ENCODE data around the gene GRB10. TPM values are rescaled to one million over a fixed set of nuclear protein-coding genes. Genes with fewer than 3 reads are reported as not detected.

Gene GRB10
- polyA plus RNA-seq, 3 donors = 1.3 to 3.1 (median 1.5) TPM

GRCh38 chr7:50594734-50595485 is 187.8 kb downstream of the GRB10 start:
- H3K36me3 Mint-ChIP-seq = peaks cover 9 to 11% of the 10 kb centered on the region in 2 donors
- Histone ChIP-seq H3K36me3 (replicated peaks in 1 of 2; ENCODE audit: control insufficient read depth in 1 of 2, insufficient read depth in 2 of 2, low read length in 2 of 2) (no peaks in the 10 kb centered on the region), H4K20me1 (ENCODE audit: insufficient read depth, low read length) (no peaks in the 10 kb centered on the region), H3K4me2 (replicated peaks; ENCODE audit: extremely low read depth, low read length, poor library complexity, severe bottlenecking) (no peak overlapping the region), H3K9me3 (replicated peaks in 1 of 2; ENCODE audit: control insufficient read depth in 1 of 2, insufficient read depth in 1 of 2, low read length in 2 of 2) (no peaks in the 10 kb centered on the region), H3K4me3 (replicated peaks in 1 of 3; ENCODE audit: low read depth in 2 of 3, low read length in 3 of 3) (no peak overlapping the region), H3K27ac (ENCODE audit: low read depth in 1 of 2, low read length in 2 of 2) (no peak overlapping the region), H3K4me1 (ENCODE audit: control insufficient read depth in 1 of 2, insufficient read depth in 2 of 2, low read length in 2 of 2) (peaks cover 6 to 9% of the 10 kb centered on the region in 2 donors), H3K27me3 (ENCODE audit: control insufficient read depth in 2 of 2, insufficient read depth in 2 of 2, low read length in 2 of 2) (no peaks in the 10 kb centered on the region), H2AFZ (ENCODE audit: insufficient read depth, low read depth, low read length, poor library complexity, severe bottlenecking) (no peak overlapping the region), H3K9ac (ENCODE audit: insufficient read depth, low read length, poor library complexity, severe bottlenecking) (no peak overlapping the region), H3K79me2 (ENCODE audit: insufficient read depth, low read length) (no peaks in the 10 kb centered on the region)
- 100% methylated on average over 5 of the region's 7 CpGs for WGBS (ENCODE audit: insufficient coverage)
- no peak for DNase-seq
- TF ChIP-seq CTCF (IDR thresholded peaks at IDR 0.05) = no peak
- intact Hi-C loops (cut with micrococcal nuclease) = no loop called here
- H3K27ac Mint-ChIP-seq = peak overlapping the region in 1 of 7 donors; percentile 15
- peaks cover 12% of the 10 kb centered on the region for H3K4me1 Mint-ChIP-seq
- H3K4me3 Mint-ChIP-seq = no peak overlapping the region
- peaks cover 0 to 5% (median 2%) of the 10 kb centered on the region in 3 donors for H3K27me3 Mint-ChIP-seq (ENCODE audit: low read depth in 3 of 3)
- H3K9me3 Mint-ChIP-seq = peaks cover 0 to 3% (median 0%) of the 10 kb centered on the region in 7 donors

- Histone ChIP-seq H2AFZ (ENCODE audit: insufficient read depth, low read depth, low read length, poor library complexity, severe bottlenecking) (no peak overlapping the region), H3K4me3 (replicated peaks in 1 of 3; ENCODE audit: low read depth in 2 of 3, low read length in 3 of 3) (no peak overlapping the region), H3K4me2 (replicated peaks; ENCODE audit: extremely low read depth, low read length, poor library complexity, severe bottlenecking) (no peak overlapping the region), H3K27me3 (ENCODE audit: control insufficient read depth in 2 of 2, insufficient read depth in 2 of 2, low read length in 2 of 2) (no peaks in the 10 kb centered on the region), H3K27ac (ENCODE audit: low read depth in 1 of 2, low read length in 2 of 2) (no peak overlapping the region), H4K20me1 (ENCODE audit: insufficient read depth, low read length) (no peaks in the 10 kb centered on the region), H3K4me1 (ENCODE audit: control insufficient read depth in 1 of 2, insufficient read depth in 2 of 2, low read length in 2 of 2) (peaks cover 6 to 9% of the 10 kb centered on the region in 2 donors), H3K36me3 (replicated peaks in 1 of 2; ENCODE audit: control insufficient read depth in 1 of 2, insufficient read depth in 2 of 2, low read length in 2 of 2) (no peaks in the 10 kb centered on the region), H3K79me2 (ENCODE audit: insufficient read depth, low read length) (no peaks in the 10 kb centered on the region), H3K9me3 (replicated peaks in 1 of 2; ENCODE audit: control insufficient read depth in 1 of 2, insufficient read depth in 1 of 2, low read length in 2 of 2) (no peaks in the 10 kb centered on the region), H3K9ac (ENCODE audit: insufficient read depth, low read length, poor library complexity, severe bottlenecking) (no peak overlapping the region)
- no peak for TF ChIP-seq CTCF (IDR thresholded peaks at IDR 0.05)
- Mint-ChIP-seq H3K27ac (no peak overlapping the region), H3K9me3 (peaks cover 0 to 3% (median 0%) of the 10 kb centered on the region in 7 donors), H3K4me1 (peaks cover 11% of the 10 kb centered on the region), H3K4me3 (no peak overlapping the region), H3K36me3 (peaks cover 9 to 11% of the 10 kb centered on the region in 2 donors), H3K27me3 (ENCODE audit: low read depth in 3 of 3) (peaks cover 0 to 5% (median 0%) of the 10 kb centered on the region in 3 donors)
- intact Hi-C loops (cut with micrococcal nuclease) = no loop called here
- 77% methylated on average over 3 of the region's 4 CpGs for WGBS (ENCODE audit: insufficient coverage)
- no peak for DNase-seq
Measured at GRCh38 chr7:50594136-50594535, 188.6 kb downstream of the GRB10 start.

Data from CD14-positive monocyte (primary cell).